ENCODE measurements around the gene HEG1. TPM values are rescaled to one million over a fixed set of nuclear protein-coding genes. Genes with fewer than 3 reads are reported as not detected.

HEG1 gene
- total and polyA plus RNA-seq, 2 of the 8 experiments (the other 6 are each of a cell fraction or from before 2014, with no cell fraction given) = 5.3 to 9.7 TPM

- Histone ChIP-seq H3K9ac (replicated peaks in 1 of 4; ENCODE audit: extremely low read depth in 1 of 4, low read depth in 3 of 4, low read length in 3 of 4) (no peak overlapping the region), H2BK5ac (ENCODE audit: low read depth, low read length) (no peak overlapping the region), H3K79me1 (ENCODE audit: low read depth, low read length) (no peaks in the 10 kb centered on the region), H4K5ac (ENCODE audit: insufficient read length, low read depth, low read length) (no peak overlapping the region), H4K8ac (ENCODE audit: extremely low read depth, insufficient read depth, low read length) (no peak overlapping the region), H3K4me1 (replicated peaks in 1 of 4; ENCODE audit: control insufficient read depth in 3 of 4, insufficient read depth in 4 of 4, low read length in 3 of 4) (peaks cover 0 to 6% (median 3%) of the 10 kb centered on the region in 4 experiments; a peak in 5 of 7 replicates), H2AK5ac (ENCODE audit: low read depth, low read length) (no peak overlapping the region), H4K20me1 (replicated peaks in 1 of 2; ENCODE audit: control insufficient read depth in 1 of 2, insufficient read depth in 2 of 2, low read length in 2 of 2) (no peaks in the 10 kb centered on the region), H3K4ac (replicated peaks; ENCODE audit: insufficient read length, low read depth, low read length) (no peak overlapping the region), H3K14ac (ENCODE audit: insufficient read length) (no peak overlapping the region), H3K56ac (replicated peaks; ENCODE audit: insufficient read length, low read depth, low read length) (no peak overlapping the region), H2BK12ac (ENCODE audit: low read depth, low read length) (no peak overlapping the region), H4K91ac (replicated peaks; ENCODE audit: insufficient read length, low read length) (no peak overlapping the region), H3K18ac (ENCODE audit: extremely low read depth, low read length) (no peak overlapping the region), H3K4me3 (ENCODE audit: extremely low read depth in 1 of 4, insufficient read depth in 2 of 4, low read depth in 3 of 4, low read length in 4 of 4) (no peak overlapping the region), H3K79me2 (ENCODE audit: control insufficient read depth in 1 of 2, insufficient read depth in 2 of 2, low read length in 2 of 2) (no peaks in the 10 kb centered on the region), H3K23ac (ENCODE audit: insufficient read length) (no peak overlapping the region), H2BK15ac (ENCODE audit: low read length) (no peak overlapping the region), H2BK20ac (ENCODE audit: low read length) (no peak overlapping the region), H3K27me3 (replicated peaks in 1 of 4; ENCODE audit: control insufficient read depth in 3 of 4, extremely low read depth in 1 of 4, insufficient read depth in 3 of 4, low read length in 3 of 4) (no peaks in the 10 kb centered on the region), H3K4me2 (ENCODE audit: insufficient read depth in 1 of 2, low read depth in 2 of 2, low read length in 2 of 2) (no peak overlapping the region), H3K36me3 (ENCODE audit: control insufficient read depth in 2 of 4, insufficient read depth in 4 of 4, low read length in 3 of 4) (peaks cover 0 to 7% (median 1%) of the 10 kb centered on the region in 4 experiments; a peak in 3 of 8 replicates), H2AFZ (ENCODE audit: low read length) (no peak overlapping the region), H3K27ac (ENCODE audit: low read depth, low read length) (no peak overlapping the region), H2BK120ac (replicated peaks; ENCODE audit: low read depth, low read length) (no peak overlapping the region), H3K9me3 (ENCODE audit: insufficient read depth in 2 of 2, low read depth in 1 of 2, low read length in 1 of 2) (no peaks in the 10 kb centered on the region), H3K23me2 (ENCODE audit: low read depth, low read length) (no peaks in the 10 kb centered on the region; the same call in 1 of the 2 replicates)
- DNase-seq (ENCODE audit: low read depth in 1 of 2, low spot score in 2 of 2) = peak in 1 of 2 experiments; percentile 16
- 87% methylated on average over 6 of the region's 6 CpGs; no CpG with 5 or more reads in 1 of the 2 experiments for WGBS, 2 experiments (ENCODE audit: extremely low coverage in 1 of 2, insufficient coverage in 1 of 2, insufficient read length in 1 of 2, insufficient replicate concordance in 2 of 2, low coverage in 1 of 2, low lambda C conversion rate in 2 of 2, missing lambda C conversion rate in 1 of 2)
- ChIA-PET CTCF (ENCODE audit: partially characterized antibody) (interaction anchor here (0.6 to 1.6 kb wide), 6 partner anchors 32 to 507 kb away, joined by 3 to 4 read pairs (median 3); no protein-coding TSS in a partner anchor), POLR2A (ENCODE audit: partially characterized antibody) (no interaction called here)
- FAIRE-seq = no peak
Observed at GRCh38 chr3:125078951-125079674, 23.3 kb upstream of the HEG1 start.

Data from H1 (cell line).